KG1 (cell line): ENCODE results near the gene OXER1.

ENCODE experiments used
- DNase-seq: peaks from one replicate; lab custom pipeline; 2025; lab: John Stamatoyannopoulos, UW

OXER1 gene

DNA sequence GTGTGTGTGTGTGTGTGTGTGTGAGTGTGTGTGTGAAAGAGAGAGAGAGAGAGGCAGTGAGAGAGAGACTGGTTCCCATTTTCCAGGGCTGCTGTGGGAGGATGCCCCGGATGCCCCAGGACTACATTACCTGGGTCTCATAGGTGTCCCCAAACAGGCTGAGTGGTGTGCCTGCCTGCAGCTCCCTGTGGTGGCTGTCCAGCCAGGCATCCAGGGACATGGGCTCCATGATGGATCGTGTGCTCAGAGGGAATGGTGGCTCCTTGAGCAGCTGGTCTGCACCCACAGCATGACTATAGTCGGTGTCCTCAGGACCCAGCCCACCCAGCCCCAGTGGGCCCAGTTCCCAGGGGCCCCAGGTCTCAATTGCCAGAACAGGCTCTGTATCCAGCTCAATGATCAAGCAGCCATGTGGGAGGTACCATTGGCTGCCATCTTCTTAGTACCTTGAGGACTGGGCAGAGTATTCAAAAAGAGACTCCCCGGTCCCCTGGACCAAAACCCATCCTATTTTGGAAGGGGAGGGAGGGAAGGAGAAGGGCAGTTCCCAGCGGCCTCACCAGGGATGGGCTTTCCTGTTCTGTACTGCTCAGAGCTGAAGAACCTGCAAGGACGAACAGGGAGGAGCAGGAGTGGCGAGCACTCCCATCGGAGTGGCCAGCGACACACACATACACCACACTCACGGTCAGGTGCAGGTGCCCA, 5.8 kb upstream of the OXER1 start:
- no peak for DNase-seq

DNA sequence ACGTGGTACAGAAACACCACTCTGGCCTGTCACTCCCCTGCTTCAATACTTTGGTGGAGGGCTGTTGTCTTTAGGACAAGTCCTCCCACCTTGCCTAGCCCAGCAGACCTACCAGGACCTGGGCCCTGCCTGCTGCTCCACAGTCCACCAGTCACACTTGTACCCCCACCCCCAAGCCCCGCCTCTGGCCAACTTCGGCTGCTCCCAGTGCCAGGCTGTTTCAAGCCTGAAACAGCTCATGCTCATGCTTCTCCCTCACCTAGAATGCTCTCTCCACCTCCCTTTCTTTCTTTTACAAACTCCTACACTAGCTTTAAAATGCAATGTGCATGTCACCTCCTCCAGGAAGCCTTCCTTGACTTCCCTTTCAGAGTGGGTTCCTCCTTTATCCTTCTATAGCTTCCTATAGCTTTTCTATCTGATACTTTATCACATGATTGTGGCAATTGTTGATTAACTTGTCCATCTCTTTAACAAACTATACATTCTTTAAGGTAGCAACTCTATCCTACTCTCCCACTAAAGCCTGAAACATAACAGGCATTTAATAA, 4.8 kb upstream of the OXER1 start:
- no peak for DNase-seq

DNA sequence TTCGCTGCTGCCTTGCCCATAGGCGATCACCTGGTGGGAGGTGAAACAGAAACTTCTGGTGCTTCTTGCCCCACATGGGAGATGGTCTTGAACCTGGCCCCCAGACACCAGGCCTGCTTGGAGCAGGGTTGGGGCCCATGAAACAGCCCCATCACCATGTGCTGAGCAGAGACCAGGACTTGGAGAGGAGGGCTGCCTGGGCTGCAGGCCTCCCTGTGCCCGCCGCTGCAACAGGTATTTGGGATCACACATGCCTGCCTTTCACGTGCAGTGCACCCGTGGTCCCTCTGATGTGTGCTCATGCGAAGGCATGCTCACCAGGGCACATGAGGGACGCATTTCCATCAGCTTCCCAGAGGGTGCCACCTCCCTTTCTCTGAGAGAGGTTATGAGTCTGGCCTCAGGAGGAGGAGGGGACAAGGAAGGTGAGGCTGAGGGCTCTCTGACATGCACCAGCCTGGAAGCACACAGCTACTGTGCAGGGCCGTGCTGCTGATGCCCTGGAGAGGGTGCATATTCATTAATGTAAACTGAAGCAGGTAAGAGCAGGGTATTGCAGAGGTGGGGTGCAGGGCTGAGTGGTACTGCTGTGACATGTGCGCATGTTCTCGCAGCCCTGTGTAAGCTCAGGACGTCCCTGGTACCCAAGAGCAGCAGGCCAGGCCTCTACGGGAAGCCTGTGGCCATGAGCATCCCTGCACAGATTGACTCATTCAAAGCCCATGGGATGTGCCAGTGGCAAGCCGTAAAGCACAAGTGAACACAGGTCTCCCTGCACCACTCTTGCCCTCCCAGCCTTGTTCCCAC, 4.2 kb upstream of the OXER1 start:
- no peak for DNase-seq

DNA sequence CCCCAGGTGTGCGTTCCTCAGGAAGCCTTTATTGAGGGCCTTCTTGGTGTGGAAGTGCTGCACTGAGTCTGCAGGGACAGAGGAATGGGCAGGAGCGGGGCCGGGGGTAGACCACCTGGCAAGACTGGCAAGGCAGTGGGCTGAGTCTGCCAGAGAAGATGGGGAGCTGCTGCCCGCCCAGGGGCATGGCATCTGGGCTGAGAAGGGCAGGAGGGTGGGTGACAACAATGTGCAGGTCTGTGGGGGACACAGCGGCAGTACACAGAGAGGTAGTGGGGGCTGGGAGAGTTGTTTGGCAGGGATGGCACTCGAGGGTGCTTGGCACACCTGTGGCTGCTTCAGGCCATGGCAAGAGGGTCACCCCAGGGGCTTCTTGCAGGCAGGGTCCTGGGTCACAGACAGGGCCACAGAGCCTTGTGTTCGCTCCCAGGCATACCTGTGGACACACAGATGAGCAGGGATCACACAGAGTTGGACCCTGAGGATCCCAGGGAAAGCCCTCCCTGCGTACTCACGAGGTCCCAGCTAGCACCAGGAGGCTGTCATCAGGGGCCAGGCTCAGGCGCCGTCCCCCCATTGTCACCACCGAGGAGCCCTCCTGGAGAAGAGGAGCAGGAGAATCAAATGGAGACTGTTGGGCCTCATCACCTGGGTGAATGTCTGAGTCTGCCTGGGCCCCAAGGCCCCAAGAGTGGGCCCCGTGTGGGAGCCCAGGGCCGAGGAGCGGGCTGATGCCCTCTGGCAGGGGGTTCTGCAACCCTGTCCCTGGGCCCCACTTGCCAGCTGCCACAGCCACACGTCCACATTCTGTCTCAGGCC, 3.4 kb upstream of the OXER1 start:
- no peak for DNase-seq

DNA sequence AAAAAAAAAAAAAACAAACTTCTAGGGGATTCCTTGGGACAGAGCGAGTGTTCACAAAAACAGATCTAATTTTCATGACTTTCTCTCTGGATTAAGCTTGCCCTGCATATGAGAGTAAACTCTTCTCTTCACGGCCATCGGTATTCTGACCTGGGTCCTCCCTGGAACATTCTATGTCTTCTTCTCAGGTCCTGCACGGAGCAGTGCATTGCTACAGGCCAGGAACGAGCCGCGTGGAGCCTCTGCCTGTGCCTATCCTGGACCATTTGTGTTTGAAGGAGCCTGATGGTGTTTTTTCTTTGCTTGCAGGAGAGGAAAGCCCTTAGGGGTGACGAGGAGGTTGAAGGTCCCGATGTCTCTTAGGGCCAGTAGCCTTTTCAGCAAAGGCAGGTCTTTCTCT, 1.8 kb upstream of the OXER1 start:
- no peak for DNase-seq

DNA sequence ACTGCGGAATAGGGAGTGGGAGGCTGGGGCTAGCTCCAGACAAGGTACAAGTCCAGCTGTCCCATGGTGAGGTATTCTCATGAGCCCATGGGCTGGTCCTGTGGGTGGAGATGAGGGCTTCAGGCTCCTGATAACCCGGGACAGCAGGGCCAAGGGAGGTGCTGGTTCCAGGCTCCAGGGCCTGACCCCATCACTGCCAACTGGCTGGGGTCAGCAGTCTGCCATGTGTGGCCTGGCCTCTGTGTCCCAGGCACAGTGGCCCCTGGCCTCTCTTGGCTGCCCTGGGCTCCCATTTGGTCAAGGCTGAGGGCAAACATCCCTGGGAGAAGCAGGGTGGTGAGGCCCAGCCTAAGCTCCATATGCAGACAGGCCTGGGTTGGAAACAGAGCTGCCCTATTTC, 966 bp upstream of the OXER1 start:
- DNase-seq: no peak

DNA sequence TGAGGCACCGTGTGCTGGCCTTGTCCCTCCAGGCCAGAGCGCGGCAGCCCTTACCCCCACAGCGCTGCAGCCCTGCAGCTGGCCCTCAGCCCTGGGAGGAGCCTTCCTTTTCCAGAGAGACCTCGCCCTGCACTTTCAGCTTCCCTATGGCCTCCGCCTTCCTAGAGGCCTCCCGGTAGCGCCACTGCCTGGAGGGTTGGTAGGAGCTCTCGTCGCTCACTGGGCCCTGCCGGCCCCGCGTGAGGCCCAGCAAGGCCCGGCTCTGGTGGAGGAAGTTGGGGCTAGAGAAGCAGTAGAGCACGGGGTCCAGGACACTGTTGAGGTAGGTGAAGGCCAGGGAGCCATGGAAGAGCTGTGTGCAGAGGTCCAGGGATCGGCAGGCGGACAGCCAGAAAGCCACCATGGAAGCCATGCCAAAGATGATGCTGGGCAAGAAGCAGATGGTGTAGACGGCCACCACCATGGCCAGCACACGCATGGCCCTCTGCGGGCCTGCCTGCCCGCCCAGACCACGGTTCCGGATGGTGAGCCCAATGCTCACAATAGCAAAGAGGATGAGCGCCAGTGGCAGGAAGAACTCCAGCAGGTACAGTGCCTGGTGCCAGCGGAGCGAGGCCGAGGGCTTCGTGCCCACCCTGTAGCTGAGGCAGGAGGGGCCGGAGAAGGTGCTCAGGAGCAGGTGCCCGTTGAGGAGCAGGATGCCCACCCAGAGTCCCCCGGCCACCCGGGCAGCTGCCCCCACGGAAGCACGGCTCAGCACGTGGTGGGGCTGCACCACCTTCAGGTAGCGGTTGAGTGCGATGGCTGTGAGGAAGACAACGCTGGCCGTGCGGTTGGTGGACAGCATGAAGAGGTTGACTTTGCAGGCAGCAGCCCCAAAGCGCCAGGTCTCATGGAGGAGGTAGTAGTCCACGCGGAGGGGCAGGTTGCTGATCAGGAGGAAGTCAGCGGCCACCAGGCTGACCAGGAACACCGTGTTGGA, 821 bp downstream of the OXER1 start:
- DNase-seq: no peak

DNA sequence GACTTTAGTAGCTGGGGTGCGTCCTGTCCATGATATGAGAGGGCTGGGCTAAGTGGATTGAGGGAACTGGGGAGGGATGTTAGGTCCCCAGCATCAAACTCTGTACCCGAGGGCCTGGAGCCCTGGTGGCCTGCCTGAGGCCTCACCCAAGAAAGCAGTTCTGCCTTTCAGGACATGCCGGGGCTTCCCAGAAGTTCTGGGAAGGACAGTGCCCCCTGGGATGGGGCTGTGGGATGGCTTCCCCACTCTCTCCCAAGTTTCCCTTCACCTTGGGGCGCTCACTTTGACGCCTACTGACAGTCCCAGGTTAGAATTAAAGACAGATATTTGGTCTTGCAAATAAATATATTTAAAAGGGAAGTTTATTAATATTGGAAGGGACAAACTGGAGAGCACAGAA, 1.8 kb downstream of the OXER1 start:
- no peak for DNase-seq

DNA sequence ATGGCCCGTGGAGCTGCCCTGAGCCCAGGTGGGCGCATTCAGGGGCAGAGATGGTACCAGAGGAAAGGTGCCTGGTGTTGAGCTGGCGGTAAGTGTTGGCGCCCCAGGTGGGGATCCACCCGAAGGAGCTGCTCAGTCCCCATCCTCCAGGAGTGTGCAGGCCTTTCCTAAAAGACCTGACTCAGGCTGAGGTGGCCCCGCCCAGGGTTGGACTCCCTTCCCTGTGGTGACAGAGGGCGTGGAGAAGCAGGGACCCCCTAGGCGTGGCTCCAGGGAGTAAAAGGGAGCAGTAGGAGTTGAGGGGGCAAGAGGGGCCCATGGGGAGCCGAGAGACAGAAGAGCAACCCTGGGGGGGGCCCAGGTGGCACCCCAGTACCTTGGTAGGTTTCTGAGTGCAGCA, 2.4 kb downstream of the OXER1 start:
- no peak for DNase-seq

DNA sequence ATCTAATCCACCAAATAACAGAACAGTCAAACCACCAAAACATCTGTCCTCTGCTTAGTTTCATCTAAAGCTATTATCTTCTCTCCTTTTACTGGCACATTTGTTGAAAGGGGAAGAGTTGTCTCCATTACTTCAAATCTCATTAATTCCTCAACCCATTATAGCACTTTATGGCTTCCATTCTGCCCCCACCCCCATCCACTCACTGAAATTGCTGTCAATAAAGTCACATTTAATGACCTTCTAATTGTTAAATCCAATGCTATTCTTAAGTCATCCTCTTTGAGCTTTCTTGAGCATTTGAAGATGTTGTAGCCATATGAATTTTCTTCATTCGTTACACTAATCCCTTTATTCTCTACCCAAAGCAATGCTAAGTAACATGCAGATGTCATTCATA, 5.2 kb downstream of the OXER1 start:
- no peak for DNase-seq

DNA sequence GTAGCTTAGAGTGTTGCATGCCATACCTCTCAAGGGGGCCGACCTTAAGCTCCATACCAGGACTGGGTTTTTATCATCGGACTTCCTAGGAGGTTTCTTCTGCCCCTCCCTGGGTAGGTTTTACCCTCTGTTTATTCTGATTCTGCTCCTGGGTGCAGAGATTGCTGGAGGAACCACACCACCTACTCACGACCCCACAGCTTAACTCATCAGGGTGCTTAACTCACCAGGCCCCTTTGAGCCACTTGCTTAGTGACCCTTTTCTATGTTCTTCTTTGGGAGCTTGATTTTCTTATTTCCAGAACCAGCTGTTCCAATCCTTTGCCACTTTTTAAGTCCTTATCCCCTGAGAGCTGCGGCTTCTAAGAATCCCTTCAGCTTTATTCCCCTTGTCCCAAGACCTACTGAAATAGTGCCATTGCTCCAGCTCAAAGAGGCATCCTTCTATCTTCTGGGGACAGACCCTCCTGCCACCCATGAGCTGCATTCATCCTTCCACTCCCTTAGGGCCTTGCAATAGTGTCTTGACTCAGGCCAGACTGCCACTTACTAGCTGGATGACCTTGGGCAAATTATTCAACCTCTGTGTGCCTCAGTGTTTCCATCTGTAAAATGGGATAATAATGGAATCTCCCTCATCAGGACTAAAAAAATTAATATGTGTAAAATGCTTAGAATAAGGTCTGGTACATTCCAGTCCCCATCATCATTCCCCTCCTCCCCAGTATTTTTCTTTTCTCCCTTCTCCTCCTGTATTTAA, 5.8 kb downstream of the OXER1 start:
- DNase-seq: no peak

DNA sequence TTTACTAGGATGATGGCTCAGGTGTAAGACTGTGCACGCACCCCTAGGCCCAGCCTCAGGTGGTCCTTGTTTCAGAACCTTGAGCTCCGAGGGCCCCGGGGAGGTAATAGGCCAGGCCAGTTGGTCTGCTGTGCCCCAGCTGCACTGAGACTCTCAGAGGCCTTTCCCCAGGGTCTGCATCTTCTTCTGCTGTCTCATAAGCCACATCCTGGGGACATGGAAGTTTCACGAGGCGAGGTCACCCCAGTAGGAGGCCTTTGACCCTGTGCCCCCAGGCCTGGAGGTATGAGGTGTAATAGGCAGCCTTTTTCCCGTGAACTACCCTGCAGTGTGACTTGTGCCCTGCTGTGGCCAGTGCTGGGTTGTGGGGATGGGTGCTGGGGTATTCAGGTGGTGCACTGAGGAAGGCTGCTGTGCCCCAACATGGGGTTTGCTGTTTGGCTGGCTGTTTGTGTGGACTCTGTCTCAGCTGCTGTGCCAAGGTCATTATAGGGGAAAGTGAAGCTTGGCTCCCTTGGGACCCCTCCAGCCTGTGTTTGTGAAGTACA, 6.9 kb downstream of the OXER1 start:
- DNase-seq: no peak

DNA sequence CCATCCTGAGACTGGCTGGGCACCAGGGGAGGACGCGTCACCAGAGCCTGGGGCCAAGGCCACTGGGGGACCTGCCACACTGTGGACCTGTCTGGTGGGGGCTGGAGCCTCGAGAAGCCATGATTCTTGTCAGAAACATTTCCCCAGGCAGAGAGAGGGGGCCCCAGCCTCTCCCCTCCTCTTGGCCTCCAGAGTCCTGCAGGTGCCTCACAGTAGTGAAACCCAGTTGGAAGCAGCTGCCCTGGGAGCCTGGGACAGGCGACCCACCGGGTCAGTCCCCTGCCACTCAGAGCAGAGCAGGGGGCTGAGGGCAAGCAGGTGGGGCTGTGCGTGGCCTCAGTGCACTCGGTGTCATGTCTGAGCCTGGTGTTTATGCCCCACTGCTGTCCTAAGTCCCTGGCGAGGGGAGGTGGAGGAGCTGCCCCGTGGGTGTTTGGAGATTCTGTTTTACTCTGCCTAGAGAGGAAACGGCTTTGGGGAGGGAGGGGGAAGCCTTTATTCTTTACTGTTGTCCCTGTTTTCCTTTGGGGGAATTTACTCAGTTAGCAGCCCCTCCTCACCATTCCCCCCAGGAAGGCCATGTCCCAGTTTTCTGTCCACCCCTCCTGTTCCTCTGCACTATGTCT, 7.7 kb downstream of the OXER1 start:
- no peak for DNase-seq

DNA sequence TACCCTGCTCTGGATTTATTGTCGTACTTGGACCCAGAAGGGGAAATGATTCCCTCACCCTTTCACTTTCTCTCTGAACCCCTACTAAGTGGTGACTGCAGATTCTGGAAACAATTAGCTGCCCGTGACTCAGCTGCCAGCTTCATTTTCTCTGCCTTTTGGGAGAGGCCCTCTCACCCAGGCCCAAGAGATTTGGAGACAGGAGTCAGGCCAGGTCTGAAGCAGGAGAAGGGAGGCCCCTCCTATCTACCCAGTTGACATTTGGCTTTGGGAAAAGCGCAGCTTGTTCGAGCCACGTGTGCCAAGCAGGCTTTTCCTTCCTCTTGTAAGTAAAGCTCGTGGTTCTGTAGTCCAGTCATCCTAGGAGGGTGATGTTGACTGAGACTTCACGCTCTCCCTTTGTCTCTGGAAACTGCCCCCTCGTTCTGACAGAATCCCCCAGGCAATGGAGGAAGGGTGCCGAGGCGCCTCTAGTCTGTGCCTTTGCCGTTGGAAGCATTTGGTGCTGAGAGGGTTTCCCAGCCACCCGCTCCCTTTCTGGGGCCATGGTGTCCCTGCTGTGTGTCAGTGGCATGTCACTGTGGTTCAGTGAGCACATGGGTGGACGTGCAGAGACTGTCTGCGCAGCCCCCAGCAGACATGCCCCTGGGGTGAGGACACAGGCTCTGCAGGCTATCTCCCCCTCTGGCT, 8.6 kb downstream of the OXER1 start:
- DNase-seq: no peak

DNA sequence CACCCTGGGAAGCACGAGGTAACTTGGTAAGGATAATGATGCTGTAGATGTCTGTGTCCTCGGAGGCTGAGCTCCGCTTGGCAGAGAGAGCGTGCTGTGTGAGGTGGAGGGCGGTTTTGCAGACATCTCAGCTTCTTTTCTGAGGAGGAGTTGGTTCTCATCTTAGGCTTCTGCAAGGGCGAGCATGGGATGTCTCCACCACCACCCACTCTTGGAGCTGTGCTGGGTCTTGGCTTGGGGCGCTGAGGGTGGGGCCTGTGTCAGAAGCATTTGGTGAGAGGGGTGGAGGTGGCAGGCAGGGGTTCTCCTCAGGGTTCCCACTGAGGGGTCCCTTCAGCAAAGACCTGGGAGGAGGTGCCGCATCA, 9.2 kb downstream of the OXER1 start:
- DNase-seq: no peak

DNA sequence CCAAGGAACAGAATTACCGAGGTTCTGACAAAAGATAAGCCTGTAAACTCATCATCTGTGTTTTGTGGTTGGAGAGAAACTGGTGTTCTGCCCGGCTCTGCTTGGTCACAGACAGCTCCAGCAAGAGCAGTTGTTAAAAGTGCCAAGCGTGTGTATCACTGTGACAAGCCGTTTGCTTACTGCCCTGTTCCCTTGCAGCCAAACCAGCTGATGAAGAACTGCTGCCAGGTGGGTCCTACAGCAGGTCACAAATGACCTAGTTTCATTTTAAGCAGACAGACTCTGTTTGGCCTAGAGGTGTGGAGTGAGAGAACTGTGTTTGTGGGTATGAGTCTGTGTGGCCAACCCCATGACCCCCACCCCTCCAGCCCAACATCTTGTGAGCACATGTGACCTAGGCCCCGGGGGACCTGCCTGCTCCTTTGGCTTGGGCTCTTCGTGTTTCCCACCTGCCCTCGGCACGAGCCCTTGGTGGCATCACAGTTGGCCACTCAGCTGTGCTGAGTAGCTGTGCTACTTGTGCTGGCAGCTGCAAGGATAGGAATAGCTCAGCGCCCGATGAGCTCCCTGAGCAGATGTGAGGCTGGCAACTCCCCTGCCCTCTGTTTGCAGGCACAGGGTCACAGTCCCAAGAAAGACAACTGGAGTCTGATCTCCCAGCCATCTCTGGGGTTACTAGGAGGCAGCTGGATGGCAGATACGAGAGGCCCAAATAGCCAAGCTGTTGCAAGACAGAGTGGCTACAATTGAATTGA, 9.7 kb downstream of the OXER1 start:
- no peak for DNase-seq

DNA sequence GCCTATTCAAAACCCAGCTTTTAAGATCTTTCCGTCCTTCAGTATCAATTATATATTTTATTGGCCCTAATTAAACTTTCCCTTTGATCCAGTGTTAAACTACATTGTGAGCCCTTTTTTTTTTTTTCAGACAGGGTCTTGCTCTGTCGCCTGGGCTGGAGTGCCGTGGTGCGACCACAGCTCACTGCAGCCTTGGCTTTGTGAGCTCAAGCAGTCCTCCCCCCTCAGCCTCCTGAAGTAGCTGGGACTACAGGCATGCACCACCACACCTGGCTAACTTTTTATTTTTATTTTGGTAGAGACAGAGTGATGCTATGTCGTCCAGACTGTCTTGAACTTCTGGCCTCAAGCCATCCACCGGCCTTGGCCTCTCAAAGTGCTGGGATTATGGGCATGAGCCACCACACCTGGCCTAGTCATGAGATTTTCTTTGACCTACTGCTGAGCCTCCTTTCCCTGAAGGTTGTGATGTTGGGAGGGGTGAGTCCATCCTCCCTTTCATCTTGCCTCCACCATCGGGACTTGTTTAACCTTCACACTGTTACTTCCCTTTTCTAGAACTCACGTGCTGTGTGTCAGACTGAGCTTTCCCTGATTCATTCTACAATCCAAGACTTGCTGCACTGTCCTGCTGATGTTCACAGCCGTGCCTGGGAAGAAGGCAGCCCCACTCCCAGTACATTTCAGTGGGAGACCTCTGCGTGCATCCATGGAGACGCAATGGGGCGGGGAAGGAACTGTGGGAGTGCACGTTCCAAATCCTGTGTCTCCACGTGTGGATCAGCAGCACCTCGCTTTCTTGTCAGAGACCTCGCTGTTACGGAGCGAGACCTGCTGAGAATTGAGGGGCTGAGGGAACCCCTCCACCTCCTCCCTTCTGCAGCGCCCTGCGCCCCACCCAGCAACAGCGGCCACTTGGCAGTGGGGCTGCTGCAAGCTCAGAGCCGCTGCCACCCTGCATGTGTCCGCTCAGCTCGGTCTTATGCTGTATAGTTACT, 10.8 kb downstream of the OXER1 start:
- no peak for DNase-seq
